Measurements from ENCODE around the gene PDGFB.

The PDGFB gene

GRCh38 chr22:39181778-39182177 is 63.0 kb downstream of the PDGFB start:
- H3K27me3 ChIP-seq (ENCODE audit: insufficient read depth, low read length), result peaks cover 7% of the 10 kb centered on the region; the same call in 1 of the 2 replicates
- H3K79me2 ChIP-seq (ENCODE audit: insufficient read depth, low read length), result no peaks in the 10 kb centered on the region
- H3K9me3 ChIP-seq (ENCODE audit: low read length), result no peaks in the 10 kb centered on the region
- H3K9me2 ChIP-seq (ENCODE audit: low read depth, low read length), result no peaks in the 10 kb centered on the region
- H3K4me3 ChIP-seq (ENCODE audit: low read depth, low read length, poor library complexity, severe bottlenecking), result no peak overlapping the region
- H3K27ac ChIP-seq (ENCODE audit: low read depth, low read length, poor library complexity, severe bottlenecking), result no peak overlapping the region
- H3F3A ChIP-seq (ENCODE audit: insufficient read depth, low read length), result no peaks in the 10 kb centered on the region
- TF ChIP-seq EZH2 (IDR thresholded peaks at IDR 0.05; ENCODE audit: borderline replicate concordance, low read length) (no peak), CTCF (IDR thresholded peaks at IDR 0.05; ENCODE audit: low read length) (no peak)
- no peak overlapping the region for H3K4me2 ChIP-seq (ENCODE audit: low read length)
- H2AFZ ChIP-seq (ENCODE audit: low read length), result no peak overlapping the region
- H4K20me1 ChIP-seq (ENCODE audit: insufficient read depth, low read length), result no peaks in the 10 kb centered on the region
- H3K36me3 ChIP-seq (ENCODE audit: insufficient read depth, low read length), result no peaks in the 10 kb centered on the region
- no peak overlapping the region for H3K9ac ChIP-seq (ENCODE audit: low read length)
- no peaks in the 10 kb centered on the region for H3K4me1 ChIP-seq (ENCODE audit: insufficient read depth, low read length, severe bottlenecking)

- H3K9ac ChIP-seq (ENCODE audit: low read length), result no peak overlapping the region
- peaks cover 3% of the 10 kb centered on the region; the same call in 1 of the 2 replicates for H3K27me3 ChIP-seq (ENCODE audit: insufficient read depth, low read length)
- H3K4me2 ChIP-seq (ENCODE audit: low read length), result no peak overlapping the region
- no peak overlapping the region for H2AFZ ChIP-seq (ENCODE audit: low read length)
- no peaks in the 10 kb centered on the region for H4K20me1 ChIP-seq (ENCODE audit: insufficient read depth, low read length)
- no peaks in the 10 kb centered on the region for H3K36me3 ChIP-seq (ENCODE audit: insufficient read depth, low read length)
- H3K27ac ChIP-seq (ENCODE audit: low read depth, low read length, poor library complexity, severe bottlenecking), result no peak overlapping the region
- H3F3A ChIP-seq (ENCODE audit: insufficient read depth, low read length), result no peaks in the 10 kb centered on the region
- no peak for TF ChIP-seq EZH2 (IDR thresholded peaks at IDR 0.05; ENCODE audit: borderline replicate concordance, low read length)
- no peak for TF ChIP-seq CTCF (IDR thresholded peaks at IDR 0.05; ENCODE audit: low read length)
- H3K4me1 ChIP-seq (ENCODE audit: insufficient read depth, low read length, severe bottlenecking), result no peaks in the 10 kb centered on the region
- no peaks in the 10 kb centered on the region for H3K9me3 ChIP-seq (ENCODE audit: low read length)
- H3K4me3 ChIP-seq (ENCODE audit: low read depth, low read length, poor library complexity, severe bottlenecking), result no peak overlapping the region
- H3K79me2 ChIP-seq (ENCODE audit: insufficient read depth, low read length), result no peaks in the 10 kb centered on the region
- H3K9me2 ChIP-seq (ENCODE audit: low read depth, low read length), result no peaks in the 10 kb centered on the region
Measured at GRCh38 chr22:39181356-39181755, 63.4 kb downstream of the PDGFB start.

- no peaks in the 10 kb centered on the region for H3F3A ChIP-seq (ENCODE audit: insufficient read depth, low read length)
- H3K27ac ChIP-seq (ENCODE audit: low read depth, low read length, poor library complexity, severe bottlenecking), result no peak overlapping the region
- H3K27me3 ChIP-seq (ENCODE audit: insufficient read depth, low read length), result no peaks in the 10 kb centered on the region; the same call in 1 of the 2 replicates
- no peak overlapping the region for H2AFZ ChIP-seq (ENCODE audit: low read length)
- no peak overlapping the region for H3K4me2 ChIP-seq (ENCODE audit: low read length)
- H3K4me1 ChIP-seq (ENCODE audit: insufficient read depth, low read length, severe bottlenecking), result peaks cover 2% of the 10 kb centered on the region
- H3K79me2 ChIP-seq (ENCODE audit: insufficient read depth, low read length), result no peaks in the 10 kb centered on the region
- TF ChIP-seq CTCF (IDR thresholded peaks at IDR 0.05; ENCODE audit: low read length), result no peak
- TF ChIP-seq EZH2 (IDR thresholded peaks at IDR 0.05; ENCODE audit: borderline replicate concordance, low read length), result no peak
- no peak overlapping the region for H3K4me3 ChIP-seq (ENCODE audit: low read depth, low read length, poor library complexity, severe bottlenecking)
- H3K9ac ChIP-seq (ENCODE audit: low read length), result no peak overlapping the region
- no peaks in the 10 kb centered on the region for H3K9me3 ChIP-seq (ENCODE audit: low read length)
- H4K20me1 ChIP-seq (ENCODE audit: insufficient read depth, low read length), result no peaks in the 10 kb centered on the region
- H3K36me3 ChIP-seq (ENCODE audit: insufficient read depth, low read length), result no peaks in the 10 kb centered on the region
- no peaks in the 10 kb centered on the region for H3K9me2 ChIP-seq (ENCODE audit: low read depth, low read length)
Measured at GRCh38 chr22:39179841-39180335, 64.9 kb downstream of the PDGFB start.
